HL-60 (cell line): ENCODE measurements around the gene LIG4.

Source experiments
- GABPA ChIP-seq: IDR thresholded peaks from 2 replicates; pipeline ENCODE4 v1.6.1; 2012; ENCODE audit warnings: low read depth
- POLR2AphosphoS5 ChIP-seq: IDR thresholded peaks from 2 replicates; pipeline ENCODE4 v1.6.1; 2012; ENCODE audit warnings: low read depth
- SPI1 ChIP-seq: IDR thresholded peaks from 2 replicates; pipeline ENCODE4 v1.6.1; 2012; ENCODE audit warnings: low read depth, mild to moderate bottlenecking, borderline replicate concordance
- TF ChIP-seq, protein P1 (sequence below): IDR thresholded peaks from one replicate; pipeline ENCODE4 v1.5.1; 2011; ENCODE audit warnings: low read length, control low read depth, inconsistent platforms; ENCODE audit not compliant: insufficient read depth
- TF ChIP-seq, protein P2 (sequence below): IDR thresholded peaks from 2 replicates; pipeline ENCODE4 v1.6.1; 2012; ENCODE audit warnings: low read depth; ENCODE audit not compliant: insufficient replicate concordance

DNA sequence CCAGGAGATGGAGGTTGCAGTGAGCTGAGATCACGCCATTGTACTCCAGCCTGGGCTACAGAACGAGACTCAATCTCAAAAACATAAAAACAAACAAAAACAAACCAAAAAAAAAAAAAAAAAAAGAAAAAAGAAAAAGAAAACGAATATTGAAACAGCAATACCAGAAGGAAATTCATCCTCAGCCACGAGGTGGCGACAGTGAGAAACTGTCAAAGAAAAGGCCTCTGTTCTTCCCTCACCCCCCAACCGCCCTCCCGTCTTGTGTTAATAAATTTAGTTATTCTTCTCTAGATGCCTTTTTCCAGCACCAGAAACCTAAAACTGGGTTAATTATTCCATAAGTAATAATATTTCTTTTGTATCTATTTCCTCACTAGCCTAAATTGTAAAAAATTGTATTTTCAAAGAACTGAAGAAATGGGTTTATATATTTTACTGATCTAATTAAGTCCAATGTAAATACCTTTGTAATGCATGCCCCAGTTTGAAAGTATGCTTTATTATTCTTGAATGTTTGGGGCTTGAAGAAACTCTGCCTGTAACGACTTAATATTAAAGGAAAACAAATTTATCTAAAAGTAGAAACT is 38.6 kb downstream of the LIG4 start:
- TF ChIP-seq, protein P1, sequence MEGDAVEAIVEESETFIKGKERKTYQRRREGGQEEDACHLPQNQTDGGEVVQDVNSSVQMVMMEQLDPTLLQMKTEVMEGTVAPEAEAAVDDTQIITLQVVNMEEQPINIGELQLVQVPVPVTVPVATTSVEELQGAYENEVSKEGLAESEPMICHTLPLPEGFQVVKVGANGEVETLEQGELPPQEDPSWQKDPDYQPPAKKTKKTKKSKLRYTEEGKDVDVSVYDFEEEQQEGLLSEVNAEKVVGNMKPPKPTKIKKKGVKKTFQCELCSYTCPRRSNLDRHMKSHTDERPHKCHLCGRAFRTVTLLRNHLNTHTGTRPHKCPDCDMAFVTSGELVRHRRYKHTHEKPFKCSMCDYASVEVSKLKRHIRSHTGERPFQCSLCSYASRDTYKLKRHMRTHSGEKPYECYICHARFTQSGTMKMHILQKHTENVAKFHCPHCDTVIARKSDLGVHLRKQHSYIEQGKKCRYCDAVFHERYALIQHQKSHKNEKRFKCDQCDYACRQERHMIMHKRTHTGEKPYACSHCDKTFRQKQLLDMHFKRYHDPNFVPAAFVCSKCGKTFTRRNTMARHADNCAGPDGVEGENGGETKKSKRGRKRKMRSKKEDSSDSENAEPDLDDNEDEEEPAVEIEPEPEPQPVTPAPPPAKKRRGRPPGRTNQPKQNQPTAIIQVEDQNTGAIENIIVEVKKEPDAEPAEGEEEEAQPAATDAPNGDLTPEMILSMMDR: no peak
- no peak for TF ChIP-seq GABPA
- TF ChIP-seq SPI1: no peak
- TF ChIP-seq, protein P2, sequence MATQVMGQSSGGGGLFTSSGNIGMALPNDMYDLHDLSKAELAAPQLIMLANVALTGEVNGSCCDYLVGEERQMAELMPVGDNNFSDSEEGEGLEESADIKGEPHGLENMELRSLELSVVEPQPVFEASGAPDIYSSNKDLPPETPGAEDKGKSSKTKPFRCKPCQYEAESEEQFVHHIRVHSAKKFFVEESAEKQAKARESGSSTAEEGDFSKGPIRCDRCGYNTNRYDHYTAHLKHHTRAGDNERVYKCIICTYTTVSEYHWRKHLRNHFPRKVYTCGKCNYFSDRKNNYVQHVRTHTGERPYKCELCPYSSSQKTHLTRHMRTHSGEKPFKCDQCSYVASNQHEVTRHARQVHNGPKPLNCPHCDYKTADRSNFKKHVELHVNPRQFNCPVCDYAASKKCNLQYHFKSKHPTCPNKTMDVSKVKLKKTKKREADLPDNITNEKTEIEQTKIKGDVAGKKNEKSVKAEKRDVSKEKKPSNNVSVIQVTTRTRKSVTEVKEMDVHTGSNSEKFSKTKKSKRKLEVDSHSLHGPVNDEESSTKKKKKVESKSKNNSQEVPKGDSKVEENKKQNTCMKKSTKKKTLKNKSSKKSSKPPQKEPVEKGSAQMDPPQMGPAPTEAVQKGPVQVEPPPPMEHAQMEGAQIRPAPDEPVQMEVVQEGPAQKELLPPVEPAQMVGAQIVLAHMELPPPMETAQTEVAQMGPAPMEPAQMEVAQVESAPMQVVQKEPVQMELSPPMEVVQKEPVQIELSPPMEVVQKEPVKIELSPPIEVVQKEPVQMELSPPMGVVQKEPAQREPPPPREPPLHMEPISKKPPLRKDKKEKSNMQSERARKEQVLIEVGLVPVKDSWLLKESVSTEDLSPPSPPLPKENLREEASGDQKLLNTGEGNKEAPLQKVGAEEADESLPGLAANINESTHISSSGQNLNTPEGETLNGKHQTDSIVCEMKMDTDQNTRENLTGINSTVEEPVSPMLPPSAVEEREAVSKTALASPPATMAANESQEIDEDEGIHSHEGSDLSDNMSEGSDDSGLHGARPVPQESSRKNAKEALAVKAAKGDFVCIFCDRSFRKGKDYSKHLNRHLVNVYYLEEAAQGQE: no peak
- TF ChIP-seq POLR2AphosphoS5: no peak
